ENCODE results near the gene SP110.
"Not testable (repeated sequence)": the region's sequence is repeated elsewhere in the genome, so short reads cannot be mapped to it uniquely, and the experiment has no call there.

Gene SP110

DNA sequence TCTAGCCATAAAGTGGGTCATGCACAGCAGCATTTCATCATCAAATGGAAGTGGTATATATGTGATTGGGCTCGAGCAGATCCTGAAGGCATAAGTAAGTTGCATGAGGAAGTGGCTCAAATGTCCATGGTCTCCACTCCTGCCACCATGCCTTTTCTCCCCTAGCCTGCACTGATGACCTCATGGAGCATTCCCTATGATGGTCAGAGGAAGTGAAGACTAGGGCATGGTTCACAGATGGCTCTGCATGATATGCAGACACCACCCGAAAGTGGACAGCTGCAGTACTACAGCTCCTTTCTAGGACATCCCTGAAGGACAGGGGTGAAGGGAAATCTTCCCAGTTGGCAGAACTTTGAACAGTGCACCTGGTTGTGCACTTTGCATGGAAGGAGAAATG, 99.4 kb downstream of the SP110 start:
- not testable (repeated sequence) for DNase-seq

DNA sequence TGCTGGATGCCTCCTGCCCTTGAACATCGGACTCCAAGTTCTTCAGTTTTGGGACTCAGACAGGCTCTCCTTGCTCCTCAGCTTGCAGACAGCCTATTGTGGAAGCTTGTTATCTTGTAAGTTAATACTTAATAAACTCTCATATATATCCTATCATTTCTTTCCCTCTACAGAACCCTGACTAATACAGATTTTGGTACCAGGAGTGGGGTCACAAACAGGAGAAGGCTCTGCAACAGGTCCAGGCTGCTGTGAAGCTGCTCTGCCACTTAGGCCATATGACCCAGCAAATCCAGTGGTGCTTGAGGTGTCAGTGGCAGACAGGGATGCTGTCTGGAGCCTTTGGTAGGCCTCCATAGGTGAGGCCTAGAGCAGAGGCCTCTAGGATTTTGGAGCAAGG, 100.0 kb downstream of the SP110 start:
- DNase-seq: not testable (repeated sequence)
